GM19467 (cell line): Measurements from ENCODE around the gene PCBP4.

Experiments
- ATAC-seq: cut with Tn5 transposase; IDR thresholded peaks from one replicate; pipeline ENCODE4 v1.9.1; 2021; ENCODE audit warnings: mild to moderate bottlenecking, moderate library complexity; ENCODE audit not compliant: unreplicated experiment

The PCBP4 gene

DNA sequence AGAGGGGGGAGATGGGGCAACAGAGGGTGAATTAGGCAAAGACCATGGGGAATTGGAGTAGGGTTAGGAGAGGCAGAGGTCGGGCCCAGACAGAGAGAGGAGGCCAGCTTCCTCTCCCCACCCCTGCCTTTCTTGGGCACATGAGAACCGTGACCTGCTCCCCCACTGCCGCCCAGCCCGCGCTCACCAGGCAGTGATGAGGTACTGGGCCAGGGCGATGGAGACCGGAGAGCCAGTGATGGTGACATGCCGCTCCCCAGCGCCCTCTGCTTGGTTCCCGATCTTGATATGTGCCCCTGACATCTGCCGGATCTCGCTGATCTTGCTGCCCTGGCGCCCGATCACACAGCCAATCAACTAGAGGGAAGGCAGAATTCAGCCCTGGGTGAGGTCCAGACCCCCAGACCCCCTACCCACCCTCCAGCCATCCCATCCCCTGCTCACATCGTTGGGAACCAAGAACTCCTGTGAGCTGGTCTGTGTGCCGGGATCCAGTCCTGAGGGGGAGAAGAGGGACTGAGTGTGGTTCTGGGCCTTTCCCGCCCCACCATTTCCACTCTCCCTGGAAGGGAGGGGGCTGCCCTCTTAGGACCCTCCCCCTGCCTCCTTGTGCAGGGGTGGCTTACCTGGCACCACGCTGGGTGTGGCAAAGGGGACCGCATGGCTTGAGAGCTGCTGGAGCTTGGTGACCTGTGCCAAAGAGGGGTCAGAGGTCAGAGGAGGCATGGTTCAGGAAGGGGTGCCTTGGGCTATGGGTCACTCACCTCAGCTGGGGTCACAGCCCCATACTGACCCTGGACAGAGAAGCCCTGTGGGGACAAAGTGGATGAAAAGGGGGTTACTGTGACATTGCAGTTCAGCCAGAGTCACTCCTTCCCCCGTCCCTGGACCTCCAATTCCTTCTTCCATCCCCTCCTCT, 8.4 kb downstream of the PCBP4 start:
- ATAC-seq: no peak

DNA sequence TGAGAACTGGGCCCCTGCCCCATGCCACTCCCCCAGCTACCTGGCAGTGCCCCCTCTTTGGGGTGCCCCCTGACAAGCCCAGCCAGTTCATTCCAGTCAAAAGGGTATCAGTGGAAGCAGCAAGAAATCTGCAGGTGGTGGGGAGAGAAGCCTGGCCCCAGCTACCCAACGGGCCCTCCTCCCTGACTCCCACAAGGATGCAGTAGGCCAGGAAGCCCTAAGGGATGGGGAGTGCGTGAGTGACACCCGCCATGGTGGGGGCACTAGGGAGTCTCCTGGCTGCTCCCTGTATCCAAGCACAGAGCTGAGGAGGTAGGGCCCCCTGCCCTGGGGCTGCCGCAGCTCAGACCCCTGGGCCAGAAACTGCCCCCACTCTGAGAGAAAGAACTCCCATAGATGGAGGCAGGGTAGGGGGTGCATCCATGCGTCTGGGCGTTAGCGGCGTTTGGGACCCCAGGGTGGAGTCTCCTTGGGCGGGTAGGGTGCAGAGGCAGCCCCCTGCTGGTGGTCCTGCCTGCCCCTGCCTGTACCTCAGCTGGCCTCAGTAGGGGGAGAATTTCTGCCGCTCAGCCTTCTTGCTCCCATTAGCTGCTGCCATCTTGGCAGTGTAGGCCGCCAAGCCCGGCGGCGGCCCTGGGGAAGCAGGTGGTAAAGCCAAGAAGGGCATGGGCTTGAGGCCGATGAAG, 9.6 kb downstream of the PCBP4 start:
- ATAC-seq: no peak

DNA sequence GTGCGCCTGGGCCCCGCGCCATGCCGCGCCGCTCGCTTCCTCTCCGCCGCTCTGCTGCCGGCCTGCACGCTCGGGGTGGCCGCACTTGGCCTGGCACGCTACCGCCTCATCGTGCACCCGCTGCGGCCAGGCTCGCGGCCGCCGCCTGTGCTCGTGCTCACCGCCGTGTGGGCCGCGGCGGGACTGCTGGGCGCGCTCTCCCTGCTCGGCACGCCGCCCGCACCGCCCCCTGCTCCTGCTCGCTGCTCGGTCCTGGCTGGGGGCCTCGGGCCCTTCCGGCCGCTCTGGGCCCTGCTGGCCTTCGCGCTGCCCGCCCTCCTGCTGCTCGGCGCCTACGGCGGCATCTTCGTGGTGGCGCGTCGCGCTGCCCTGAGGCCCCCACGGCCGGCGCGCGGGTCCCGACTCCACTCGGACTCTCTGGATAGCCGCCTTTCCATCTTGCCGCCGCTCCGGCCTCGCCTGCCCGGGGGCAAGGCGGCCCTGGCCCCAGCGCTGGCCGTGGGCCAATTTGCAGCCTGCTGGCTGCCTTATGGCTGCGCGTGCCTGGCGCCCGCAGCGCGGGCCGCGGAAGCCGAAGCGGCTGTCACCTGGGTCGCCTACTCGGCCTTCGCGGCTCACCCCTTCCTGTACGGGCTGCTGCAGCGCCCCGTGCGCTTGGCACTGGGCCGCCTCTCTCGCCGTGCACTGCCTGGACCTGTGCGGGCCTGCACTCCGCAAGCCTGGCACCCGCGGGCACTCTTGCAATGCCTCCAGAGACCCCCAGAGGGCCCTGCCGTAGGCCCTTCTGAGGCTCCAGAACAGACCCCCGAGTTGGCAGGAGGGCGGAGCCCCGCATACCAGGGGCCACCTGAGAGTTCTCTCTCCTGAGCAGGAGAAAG, 11.1 kb downstream of the PCBP4 start:
- ATAC-seq: no peak

DNA sequence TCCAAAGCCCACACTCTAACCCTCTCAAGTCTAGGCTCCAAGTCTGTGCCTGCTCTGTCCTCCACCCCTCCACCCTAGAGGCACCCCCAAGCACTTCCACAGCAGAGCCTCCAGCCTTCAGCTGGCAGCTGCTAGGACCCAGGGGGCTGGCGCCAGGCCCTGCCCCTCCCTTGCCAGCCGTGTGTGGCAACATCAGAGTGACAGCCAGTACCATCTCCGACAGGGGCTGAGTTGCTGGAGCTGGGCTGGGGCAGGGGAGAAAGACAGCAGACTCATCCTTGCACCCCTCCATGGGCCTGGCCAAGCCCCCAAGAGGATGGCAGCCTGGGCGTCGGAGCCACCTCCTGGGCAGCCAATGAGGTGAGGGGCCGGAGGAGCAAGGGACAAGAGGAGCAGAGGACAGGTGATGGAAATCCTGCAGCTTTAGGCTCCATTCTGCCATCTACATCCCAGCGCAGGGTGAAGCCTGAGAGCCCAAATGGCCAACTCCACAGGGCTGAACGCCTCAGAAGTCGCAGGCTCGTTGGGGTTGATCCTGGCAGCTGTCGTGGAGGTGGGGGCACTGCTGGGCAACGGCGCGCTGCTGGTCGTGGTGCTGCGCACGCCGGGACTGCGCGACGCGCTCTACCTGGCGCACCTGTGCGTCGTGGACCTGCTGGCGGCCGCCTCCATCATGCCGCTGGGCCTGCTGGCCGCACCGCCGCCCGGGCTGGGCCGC, 11.9 kb downstream of the PCBP4 start, which contains the start of gene GPR62:
Gene GPR62 (plus strand): TSS at position 207 of the 718 bp plus-strand sequence. CDS start 272 bp downstream, at position 479.
- ATAC-seq: no peak

DNA sequence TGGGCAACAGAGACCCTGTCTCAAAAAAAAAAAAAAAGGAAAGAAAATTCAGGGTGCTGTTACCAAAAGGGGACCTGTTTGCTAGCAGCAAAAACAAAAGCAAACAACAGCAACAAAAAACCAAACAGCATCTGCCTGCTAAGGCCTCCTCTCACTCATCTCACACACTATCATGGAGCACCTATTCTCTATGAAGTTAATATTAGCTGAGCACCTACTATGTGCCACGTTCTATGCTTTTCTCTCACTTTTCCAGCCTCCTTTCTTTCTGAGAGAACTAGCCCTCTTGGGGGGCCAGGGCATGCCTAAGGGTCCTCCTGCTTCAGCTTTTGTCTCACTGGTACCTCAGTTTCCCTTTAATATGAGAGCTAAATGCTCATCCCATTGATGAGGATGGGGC, 12.5 kb downstream of the PCBP4 start:
- ATAC-seq: no peak

DNA sequence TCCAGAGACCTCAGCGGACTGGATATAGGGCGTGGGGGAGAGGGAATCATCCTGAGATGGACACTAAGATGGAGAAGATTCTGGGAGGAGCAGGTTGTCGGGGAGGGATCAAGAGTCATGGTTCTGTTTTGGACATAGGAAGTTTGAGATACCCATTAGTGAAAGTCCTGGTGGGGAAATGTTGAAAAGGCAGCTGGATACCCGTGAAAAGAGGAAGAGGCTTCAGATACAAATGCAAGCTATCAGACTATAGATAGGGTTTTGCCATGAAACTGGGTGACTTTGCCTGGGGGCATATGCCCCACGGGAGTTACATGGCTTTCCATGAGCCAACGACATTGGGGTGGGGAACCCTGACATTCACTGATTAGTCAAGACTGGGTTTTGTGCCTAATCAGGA, 13.1 kb downstream of the PCBP4 start:
- no peak for ATAC-seq

DNA sequence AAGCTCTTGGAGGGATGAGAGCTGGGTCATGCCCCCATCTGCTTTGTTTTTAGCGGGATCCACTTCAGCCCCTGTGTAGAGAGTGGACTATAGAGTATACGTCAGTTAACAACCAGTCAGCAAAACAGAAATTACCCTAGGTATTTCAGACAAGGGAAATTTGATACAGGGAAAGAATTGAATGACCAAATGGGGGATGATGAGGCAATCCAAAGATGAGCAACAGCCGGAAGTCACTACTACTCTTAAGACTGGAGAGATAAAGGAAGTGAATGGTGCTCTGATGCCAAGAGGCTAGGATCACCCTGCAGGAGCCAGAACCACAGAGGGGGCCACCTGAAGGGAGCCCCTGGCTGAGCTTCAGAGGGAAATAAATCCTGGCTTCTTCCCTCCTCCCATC, 13.8 kb downstream of the PCBP4 start:
- ATAC-seq: no peak

DNA sequence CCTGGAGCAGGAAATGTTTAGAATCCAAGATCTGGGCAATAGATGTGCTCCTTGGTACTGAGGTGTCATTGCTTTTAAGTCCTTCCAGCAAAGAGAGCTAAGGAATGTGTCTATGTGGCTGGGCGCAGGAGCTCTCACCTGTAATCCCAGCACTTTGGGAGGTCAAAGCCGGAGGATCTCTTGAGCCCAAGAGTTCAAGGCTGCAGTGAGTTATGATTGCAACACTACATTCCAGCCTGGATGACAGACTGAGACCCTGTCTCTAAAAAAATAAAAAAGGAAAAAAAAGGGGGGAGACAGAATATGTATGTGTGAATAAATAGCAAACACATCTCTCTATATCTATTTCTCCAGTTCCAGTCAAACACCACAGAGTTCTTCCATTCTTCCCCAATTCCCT, 16.4 kb downstream of the PCBP4 start:
- ATAC-seq: no peak

DNA sequence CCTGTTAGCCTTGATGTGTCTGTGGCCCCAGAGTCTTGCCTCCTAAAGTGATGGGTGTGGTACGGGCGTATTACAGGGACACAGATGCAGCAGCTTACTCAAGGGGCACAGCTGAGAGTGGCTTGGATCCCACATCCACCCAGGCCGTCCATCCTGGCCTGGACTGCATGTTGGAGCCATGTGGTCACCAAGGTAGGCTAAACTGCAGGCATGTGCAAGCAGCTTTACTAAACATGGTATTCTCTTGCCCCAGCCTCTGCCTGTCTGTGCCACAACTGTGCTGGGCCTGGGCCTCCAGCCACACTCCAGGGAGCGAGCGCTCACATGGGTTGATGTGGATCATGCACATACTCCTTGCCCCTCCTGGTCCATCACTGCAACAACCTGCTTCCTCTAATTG, 18.1 kb downstream of the PCBP4 start:
- ATAC-seq: no peak

DNA sequence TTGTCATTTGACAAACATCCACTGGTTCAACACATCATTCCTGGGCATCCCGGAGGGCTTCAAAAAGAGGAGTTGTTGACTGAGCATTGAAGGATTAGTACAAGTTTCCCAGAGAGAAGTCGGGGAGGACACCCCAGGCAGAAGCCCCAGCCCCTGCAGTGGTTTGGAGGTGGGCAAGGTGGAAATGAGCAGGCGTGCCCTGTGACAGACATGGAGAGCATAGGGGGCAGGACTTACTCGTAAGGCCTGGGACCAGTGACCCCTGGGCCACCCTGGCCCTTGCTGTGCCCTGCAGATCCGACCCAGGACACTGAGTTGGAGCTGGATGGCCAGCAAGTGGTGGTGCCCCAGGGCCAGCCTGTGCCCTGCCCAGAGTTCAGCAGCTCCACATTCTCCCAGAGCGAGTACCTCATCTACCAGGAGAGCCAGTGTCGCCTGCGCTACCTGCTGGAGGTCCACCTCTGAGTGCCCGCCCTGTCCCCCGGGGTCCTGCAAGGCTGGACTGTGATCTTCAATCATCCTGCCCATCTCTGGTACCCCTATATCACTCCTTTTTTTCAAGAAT, 19.2 kb downstream of the PCBP4 start:
- no peak for ATAC-seq

DNA sequence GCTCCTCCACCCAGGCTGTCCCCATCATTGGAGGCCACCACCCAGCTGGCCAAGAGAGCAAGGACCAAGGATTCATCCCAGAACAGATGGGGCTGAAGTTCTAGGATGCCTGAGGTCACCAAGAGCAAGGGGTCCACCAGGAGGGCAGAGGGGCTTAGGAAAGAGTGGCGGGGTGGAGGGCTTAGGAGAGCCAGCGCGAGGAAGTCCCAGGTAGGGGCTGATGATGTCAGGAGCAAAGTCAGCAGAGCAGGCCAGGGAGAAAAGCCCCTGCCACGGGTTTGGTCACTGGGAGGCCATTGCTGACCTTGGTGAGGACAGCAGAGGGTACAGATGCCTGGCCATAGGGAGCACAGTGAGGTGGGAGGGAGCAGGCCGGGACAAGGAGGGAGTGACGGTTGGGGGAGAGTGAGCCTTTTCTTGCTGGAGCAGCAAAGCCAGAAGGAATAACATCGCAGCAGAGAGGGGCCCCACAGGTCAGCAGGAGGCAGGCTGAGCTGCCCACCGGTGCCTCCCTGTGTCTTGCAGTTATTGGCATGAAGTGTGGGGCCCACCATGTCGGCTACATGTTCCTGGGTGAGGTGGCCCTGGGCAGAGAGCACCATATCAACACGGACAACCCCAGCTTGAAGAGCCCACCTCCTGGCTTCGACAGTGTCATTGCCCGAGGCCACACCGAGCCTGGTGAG, 19.9 kb downstream of the PCBP4 start:
- no peak for ATAC-seq

DNA sequence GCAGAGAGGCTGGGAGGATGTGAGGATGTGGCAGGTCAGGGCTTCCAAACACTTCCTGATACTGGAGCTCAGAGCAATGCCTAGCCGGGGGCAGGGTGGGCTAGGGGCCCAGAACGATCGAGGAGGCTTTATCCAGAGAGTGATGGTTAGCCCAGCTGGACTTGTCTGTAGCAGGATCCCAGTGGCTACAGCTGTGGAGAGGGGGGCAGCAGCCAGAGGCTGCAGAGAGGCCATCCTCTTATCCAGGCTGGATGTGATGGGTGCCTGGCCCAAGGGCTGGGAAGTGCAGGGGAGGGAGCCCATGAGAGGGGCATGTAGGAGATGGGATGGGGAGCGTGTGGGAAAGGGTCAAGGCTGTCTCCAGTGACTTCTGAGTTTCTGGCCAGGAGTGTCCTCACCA, 20.5 kb downstream of the PCBP4 start:
- no peak for ATAC-seq

DNA sequence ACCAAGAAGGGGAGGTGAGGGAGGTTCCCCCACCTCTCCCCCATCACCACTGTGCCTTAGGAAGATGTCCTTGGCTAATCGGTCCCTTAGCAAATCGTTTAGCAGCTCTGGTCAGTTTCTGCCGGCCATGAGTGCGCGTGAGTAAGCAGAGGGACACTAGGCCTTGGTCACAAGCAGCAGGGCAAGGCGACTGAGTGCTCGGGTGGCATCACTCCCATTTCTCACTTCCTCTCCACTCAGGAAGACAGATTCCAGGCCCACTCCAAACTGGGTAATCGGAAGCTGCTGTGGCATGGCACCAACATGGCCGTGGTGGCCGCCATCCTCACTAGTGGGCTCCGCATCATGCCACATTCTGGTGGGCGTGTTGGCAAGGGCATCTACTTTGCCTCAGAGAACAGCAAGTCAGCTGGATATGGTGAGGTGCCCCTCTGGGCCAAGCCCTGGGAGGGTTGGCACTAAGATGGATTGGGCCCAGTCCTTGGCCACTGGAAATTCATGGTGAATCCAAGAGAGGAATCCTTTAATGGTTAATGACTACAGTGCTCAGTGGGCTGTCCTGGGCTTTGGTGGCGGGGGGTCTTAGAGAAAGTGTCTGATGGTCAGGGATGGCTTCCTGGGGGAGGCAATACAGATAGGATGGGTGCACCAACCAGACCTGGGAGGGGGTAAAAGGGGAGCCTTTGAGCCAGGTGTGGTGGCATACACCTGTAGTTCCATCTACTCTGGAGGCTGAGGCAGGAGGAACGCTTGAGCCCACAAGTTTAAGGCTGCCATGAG, 21.1 kb downstream of the PCBP4 start:
- ATAC-seq: no peak

DNA sequence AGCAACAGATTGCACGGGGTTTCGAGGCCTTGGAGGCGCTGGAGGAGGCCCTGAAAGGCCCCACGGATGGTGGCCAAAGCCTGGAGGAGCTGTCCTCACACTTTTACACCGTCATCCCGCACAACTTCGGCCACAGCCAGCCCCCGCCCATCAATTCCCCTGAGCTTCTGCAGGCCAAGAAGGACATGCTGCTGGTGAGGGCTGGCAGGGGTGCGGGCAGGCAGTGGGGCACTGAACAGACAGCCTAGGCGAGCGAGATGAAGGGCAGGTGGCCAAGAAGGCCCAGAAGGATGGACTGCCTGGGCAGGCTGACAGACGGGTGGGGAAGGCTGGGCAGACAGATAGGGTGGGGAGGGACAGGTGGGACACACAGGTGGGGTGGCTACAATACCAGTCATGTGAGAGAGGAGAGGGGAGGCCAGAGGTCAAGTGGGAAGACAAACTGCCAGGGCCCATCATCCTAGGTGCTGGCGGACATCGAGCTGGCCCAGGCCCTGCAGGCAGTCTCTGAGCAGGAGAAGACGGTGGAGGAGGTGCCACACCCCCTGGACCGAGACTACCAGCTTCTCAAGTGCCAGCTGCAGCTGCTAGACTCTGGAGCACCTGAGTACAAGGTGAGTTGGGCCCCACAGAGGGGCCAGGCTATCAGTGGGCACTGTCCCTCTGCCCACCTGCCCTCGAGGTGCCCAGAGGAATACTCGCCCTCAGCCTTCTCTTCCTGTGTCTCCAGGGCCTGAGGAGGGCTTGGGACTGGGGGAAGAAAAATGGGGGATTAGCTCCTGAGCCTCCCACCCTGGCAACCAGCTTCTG, 22.0 kb downstream of the PCBP4 start:
- ATAC-seq: no peak

DNA sequence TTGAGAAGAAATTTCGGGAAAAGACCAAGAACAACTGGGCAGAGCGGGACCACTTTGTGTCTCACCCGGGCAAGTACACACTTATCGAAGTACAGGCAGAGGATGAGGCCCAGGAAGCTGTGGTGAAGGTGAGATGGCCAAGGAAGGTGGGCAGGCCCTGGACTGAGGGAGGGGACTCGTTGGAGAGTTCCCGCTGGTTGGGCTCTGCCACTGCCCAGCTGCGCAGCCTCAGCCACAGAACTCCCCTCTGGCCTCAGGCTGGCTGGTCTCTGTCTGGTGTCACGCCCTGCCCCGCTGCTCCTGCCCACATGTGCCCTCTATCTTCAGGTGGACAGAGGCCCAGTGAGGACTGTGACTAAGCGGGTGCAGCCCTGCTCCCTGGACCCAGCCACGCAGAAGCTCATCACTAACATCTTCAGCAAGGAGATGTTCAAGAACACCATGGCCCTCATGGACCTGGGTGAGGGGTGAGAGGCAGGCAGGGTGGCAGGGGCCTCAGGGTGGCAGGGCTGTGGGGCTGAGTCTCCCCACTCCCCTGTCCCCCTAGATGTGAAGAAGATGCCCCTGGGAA, 22.7 kb downstream of the PCBP4 start:
- no peak for ATAC-seq

DNA sequence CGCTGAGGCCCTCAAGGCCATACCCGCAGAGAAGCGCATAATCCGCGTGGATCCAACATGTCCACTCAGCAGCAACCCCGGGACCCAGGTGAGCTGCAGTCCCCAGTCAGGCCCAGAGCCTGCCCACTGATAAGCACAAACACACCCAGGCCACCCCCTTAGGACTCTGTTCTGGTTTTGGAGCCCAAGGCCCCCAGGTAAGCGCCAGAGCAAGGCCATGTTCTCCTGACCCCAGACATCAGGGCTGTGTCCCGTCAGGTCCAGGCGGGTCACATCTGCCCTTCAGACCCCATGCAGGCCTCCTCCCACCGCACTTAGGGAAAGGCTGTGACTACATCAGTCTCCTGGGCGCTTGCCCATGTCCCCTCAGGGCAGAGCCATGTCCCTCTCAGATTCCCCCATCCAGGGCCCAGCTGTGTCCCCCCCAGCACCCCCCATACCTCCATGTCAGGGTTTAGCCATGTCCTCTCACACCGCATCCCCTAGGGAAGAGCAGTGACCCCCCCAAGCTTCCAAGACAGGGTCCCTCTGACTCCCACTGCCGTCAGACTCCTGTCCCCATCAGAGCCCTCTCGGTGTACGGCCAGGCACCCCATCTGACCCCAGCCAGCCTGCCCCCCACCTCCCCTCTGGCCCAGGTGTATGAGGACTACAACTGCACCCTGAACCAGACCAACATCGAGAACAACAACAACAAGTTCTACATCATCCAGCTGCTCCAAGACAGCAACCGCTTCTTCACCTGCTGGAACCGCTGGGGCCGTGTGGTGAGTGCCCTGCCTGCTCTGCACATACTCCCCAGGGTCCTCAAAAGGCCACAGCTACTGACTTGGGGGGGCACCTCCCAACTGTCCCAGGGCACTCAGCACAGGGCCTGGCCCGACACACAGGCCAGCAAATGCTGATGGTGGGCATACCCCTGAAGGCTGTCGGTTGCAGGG, 23.5 kb downstream of the PCBP4 start:
- ATAC-seq: no peak
